Loucy (cell line): ENCODE data around the gene CTAGE4.
"Not testable (repeated sequence)": the region's sequence is repeated elsewhere in the genome, so short reads cannot be mapped to it uniquely, and the experiment has no call there.

Source experiments
- EZH2phosphoT487 ChIP-seq: fragments of 200-600 bp; IDR thresholded peaks from 2 replicates; pipeline ENCODE4 v1.6.1; 2018; ENCODE audit warnings: antibody characterized with exemption, mild to moderate bottlenecking, moderate library complexity, borderline replicate concordance
- TF ChIP-seq, protein P1 (sequence below): fragments of 200-600 bp; sonication (generic); conservative IDR thresholded peaks from 2 replicates; pipeline ENCODE4 v1.5.1; 2014; ENCODE audit warnings: mild to moderate bottlenecking, antibody characterized with exemption, low read length

DNA sequence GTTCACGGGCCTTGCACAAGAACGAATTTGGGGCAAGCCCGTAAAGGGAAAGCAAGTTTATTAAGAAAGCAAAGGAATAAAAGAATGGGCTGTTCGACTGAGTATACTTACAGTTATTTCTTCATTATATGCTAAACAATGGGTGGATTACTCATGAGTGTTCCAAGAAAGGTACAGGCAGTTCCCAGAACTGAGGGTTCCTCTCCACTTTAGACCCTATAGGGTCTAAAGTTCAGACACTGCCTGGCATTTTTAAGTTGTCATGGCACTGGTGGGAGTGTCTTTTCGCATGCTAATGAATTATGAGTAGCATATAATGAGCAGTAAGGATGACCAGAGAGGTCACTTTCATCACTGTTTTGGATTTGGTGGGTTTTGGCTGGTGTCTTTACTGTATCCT is 22.0 kb downstream of the CTAGE4 start:
- TF ChIP-seq, protein P1, sequence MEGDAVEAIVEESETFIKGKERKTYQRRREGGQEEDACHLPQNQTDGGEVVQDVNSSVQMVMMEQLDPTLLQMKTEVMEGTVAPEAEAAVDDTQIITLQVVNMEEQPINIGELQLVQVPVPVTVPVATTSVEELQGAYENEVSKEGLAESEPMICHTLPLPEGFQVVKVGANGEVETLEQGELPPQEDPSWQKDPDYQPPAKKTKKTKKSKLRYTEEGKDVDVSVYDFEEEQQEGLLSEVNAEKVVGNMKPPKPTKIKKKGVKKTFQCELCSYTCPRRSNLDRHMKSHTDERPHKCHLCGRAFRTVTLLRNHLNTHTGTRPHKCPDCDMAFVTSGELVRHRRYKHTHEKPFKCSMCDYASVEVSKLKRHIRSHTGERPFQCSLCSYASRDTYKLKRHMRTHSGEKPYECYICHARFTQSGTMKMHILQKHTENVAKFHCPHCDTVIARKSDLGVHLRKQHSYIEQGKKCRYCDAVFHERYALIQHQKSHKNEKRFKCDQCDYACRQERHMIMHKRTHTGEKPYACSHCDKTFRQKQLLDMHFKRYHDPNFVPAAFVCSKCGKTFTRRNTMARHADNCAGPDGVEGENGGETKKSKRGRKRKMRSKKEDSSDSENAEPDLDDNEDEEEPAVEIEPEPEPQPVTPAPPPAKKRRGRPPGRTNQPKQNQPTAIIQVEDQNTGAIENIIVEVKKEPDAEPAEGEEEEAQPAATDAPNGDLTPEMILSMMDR, result not testable (repeated sequence)
- TF ChIP-seq EZH2phosphoT487, result not testable (repeated sequence)
